Cardiac septum (tissue), 1 donor: Measurements from ENCODE around the gene PGAM2. TPM values are rescaled to one million over a fixed set of nuclear protein-coding genes. Genes with fewer than 3 reads are reported as not detected.
A peak's percentile ranks its signal among the peaks of the same experiment; 100 is the strongest.

Experiments used
- DNase-seq: peaks from one replicate; pipeline ENCODE4 v3.0.0-alpha.2; 2020; ENCODE audit warnings: low spot score
- intact Hi-C: fragments of 100-400 bp; cut with DNase I; formaldehyde crosslinking; loops from one replicate; pipeline ENCODE4 v1.14.0; 2022
- total RNA-seq: library from RNA; stranded (reverse); fragmentation: NEBNext Ultra II Directional; extraction: Animal tissue kit (Norgen Biotek cat#: 25700); gene quantifications from one replicate; pipeline ENCODE4 v1.2.1, GENCODE V29; 2021
- donor health status: DM: no; HTN: no; CAD: no.

Gene PGAM2
- total RNA-seq, 1 donor from 2014 or later = 322 TPM

- intact Hi-C loops = no loop called here
- no peak for DNase-seq
These were observed 27.8 kb upstream of the PGAM2 start for GRCh38 chr7:44093102-44093641.

DNA sequence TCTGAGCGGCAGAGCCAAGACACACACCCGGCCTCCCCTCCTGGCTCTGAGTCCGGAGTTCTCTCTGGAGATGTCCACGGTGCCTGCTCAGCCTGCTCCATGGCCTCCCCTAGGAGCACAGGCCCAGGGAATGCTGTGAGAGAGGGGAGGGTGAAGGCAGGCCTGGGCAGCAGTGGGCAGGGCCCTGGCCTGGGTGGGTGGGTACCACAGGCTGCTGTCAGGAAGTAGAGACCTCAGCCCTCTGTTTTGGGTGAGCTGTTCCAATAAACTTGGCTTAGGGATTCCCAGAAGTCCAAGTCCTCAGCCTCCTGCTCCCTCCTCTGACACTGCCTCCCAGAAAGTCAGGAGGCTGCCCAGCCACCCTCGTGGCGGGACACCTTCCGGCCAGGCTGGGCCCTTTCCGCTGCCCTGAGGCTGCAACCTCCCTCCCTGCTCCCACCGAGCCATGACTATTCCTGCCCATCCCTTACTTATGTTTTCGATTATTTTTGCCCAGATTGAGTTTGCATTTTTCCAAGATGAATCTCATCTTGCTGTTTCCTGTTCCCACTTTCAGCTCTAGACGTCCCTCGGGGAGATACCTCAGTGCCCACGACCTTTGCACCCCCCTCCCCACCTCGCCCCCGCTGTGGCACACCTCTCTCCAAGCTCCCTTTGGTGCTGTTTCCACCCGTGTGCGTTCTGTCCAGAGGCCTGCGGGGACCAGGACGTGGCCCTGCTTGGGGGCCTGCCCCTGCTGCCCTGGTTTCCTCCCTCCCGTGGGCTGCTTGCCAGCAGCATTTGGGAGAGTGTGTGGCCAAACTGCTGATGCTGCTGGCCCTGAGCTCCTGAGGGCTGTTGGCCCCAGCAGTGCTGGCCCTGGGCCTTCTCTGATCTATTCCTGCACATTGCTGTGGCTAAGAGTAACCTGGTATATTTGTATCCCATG lies 22.8 kb upstream of the PGAM2 start:
- intact Hi-C loops = loop anchor here (2.0 kb wide), 1 partner anchor 15 kb away; no protein-coding TSS in a partner anchor
- DNase-seq = peak; percentile 74

GRCh38 chr7:44086627-44087026 lies 21.3 kb upstream of the PGAM2 start:
- intact Hi-C loops = no loop called here
- DNase-seq = no peak

GRCh38 chr7:44085546-44085945 lies 20.2 kb upstream of the PGAM2 start:
- intact Hi-C loops = no loop called here
- DNase-seq = no peak

- intact Hi-C loops = no loop called here
These were observed 19.3 kb upstream of the PGAM2 start for GRCh38 chr7:44084701-44085100.

GRCh38 chr7:44083796-44084195 lies 18.4 kb upstream of the PGAM2 start:
- intact Hi-C loops = no loop called here
- no peak for DNase-seq

More at GRCh38 chr7:44084701-44085100, 19.3 kb upstream of the PGAM2 start:
- DNase-seq = no peak

- intact Hi-C loops = no loop called here
- DNase-seq = peak; percentile 99
These were observed 17.3 kb upstream of the PGAM2 start for GRCh38 chr7:44082541-44083207.

DNA sequence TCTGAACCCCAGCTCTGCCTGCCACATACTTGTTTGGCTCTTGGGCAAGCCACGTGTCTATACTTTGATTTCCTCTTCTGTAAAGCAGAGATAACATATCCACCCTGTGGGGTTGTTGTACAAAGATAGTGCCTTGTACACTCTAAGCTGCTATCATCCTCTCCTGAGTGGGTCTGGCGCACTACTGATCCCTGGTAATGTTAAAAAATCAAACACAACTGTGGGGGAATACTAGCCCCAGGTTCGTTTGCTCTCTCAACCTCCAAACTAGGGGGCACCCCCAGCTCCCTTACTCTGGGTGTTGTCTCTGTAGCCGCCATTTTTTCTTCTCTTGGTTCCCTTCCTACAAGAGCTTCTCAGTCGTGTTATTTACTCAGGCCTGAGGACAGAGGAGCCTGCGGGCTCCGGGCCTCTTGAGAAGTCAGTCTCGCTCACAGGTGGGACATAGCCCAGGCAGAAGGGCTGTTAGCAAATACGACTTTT lies 15.9 kb upstream of the PGAM2 start:
- DNase-seq = no peak
- intact Hi-C loops = no loop called here

DNA sequence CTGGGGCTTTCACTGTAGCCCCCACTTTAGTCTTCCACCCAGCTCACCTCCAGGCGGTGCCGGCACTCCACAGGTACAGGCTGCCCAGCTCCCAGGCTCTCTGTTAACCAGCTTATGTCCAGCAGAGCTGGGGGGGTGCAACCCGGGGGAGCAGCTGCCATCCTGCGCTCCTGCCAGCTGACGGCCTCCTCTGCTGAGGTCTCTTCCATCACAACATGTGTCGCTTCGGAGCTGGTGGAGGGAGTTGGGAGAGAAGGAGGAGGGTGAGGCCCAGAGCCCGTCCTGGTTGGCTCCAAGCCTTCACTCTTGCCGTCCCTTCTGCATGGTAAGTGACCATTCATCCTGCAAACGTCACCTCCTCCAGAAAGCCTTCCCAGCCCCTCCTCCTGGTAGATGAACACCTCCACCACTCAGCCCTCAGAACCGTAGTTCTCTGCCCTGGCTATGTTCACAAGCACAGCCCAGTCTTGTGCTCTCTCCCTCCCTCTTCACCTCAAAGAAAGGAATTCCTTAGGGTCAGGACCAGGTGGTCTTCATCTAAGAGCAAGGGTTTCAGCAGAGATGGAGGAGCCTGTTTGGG lies 15.4 kb upstream of the PGAM2 start:
- no peak for DNase-seq
- intact Hi-C loops = no loop called here

- intact Hi-C loops = no loop called here
- DNase-seq = peak; percentile 74
These were observed 14.8 kb upstream of the PGAM2 start for GRCh38 chr7:44080118-44080517.

DNA sequence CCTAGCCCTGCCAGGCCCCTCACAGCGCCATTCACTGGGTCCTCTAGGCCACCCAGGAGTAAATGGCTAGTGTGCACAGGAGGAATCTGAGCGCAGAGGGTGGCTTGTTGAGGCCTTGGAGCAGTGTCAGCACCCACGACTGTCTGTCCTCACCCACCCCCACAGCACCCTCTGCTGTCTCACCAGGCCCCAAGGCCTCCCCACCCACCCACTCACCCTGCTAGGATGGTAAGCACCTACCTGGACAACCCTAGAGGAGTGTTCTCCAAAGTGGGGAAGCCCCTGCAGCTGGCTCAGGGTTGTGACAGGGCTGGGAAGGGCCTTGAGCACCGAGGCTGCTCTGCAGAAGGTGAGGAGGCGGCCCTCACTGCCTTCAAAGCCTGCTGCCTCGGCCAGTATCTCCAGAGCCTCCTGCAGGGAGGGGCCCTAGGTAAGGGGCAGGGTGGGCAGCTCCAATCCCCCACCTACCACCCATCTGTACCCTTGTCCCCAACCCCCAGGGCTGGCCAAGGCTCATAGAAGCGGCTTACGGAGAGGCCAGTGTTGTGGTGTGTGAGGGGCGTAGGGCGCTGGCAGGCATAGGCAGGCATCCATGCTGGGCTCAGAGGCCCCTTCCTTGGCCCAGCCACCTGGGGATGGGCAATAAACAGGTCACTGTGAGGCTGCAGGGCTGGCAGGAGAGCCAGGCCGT lies 14.1 kb upstream of the PGAM2 start:
- DNase-seq = no peak
- intact Hi-C loops = loop anchor here (2.0 kb wide), 1 partner anchor 117 kb away; no protein-coding TSS in a partner anchor

DNA sequence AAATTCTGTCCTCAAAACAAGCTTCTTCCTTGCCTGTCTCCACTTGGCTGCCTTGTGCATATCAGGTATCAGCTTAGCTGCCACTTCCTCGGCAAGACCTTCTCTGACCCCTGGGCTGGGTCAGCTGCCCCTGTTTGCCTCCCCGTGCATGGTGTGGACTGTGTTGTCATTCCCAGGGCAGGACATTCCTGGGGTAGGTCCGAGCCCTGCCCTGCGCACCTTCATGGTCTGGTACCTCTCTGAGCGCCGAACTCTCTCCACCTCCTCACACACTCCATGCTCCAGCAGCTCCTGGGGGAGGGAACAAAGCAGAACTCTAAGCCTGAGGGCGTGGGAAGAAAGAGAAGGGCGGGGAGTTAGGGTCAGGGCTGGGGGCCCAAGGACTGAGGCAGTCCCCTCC lies 13.2 kb upstream of the PGAM2 start:
- no peak for DNase-seq
- intact Hi-C loops = loop anchor here (2.0 kb wide), 1 partner anchor 118 kb away; no protein-coding TSS in a partner anchor

- no peak for DNase-seq
- intact Hi-C loops = loop anchor here (2.0 kb wide), 2 partner anchors 45 to 119 kb away; partner anchors contain the start of gene POLD2
These were observed 12.3 kb upstream of the PGAM2 start for GRCh38 chr7:44077681-44078091.

GRCh38 chr7:44077061-44077460 lies 11.7 kb upstream of the PGAM2 start:
- intact Hi-C loops = loop anchor here (2.0 kb wide), 1 partner anchor 46 kb away; the partner anchor contains the start of gene POLD2
- DNase-seq = no peak

DNA sequence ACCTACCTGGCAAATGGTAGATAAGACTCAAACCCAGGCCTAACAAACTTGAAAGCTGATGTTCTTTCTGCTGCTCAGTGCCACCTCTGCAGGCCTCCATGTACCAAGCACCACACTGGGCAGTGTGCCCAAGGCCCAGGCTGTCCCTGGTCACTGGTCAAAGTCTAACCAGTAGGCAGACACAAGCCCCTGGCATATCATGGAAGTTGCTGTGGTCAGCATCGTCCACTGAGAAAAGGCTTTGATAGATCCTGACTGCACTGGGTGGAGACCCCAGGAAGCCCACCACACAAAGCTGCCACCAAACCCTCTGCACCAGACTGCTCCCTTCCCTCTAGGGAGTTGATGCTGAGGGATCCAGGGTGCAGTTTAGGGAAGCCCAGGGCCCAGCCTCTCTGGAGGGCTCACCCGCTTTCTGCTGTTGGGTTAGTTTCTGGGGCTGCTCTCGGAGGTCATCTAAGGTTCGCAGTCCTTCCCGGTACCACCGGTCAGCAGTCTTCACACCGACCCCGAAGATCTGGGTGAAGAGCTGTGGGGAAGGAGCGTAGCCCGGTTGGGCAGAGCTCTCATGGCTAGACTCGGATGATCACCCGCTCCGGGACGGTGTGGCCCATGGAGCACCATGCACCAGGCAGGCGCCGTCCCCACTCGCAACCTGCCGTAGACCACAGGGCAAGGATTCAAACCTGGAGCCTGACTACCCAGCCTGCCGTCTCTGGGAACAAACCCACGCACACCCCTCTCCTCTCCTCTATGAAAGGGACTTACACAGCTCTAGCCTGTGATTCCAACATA lies 10.9 kb upstream of the PGAM2 start:
- intact Hi-C loops = loop anchor here (2.0 kb wide), 1 partner anchor 47 kb away; the partner anchor contains the start of gene POLD2
- no peak for DNase-seq

GRCh38 chr7:44075296-44076075 lies 10.1 kb upstream of the PGAM2 start:
- intact Hi-C loops = loop anchor here (2.0 kb wide), 1 partner anchor 47 kb away; the partner anchor contains the start of gene POLD2
- no peak for DNase-seq

GRCh38 chr7:44074349-44074695 lies 9.0 kb upstream of the PGAM2 start:
- DNase-seq = no peak
- intact Hi-C loops = no loop called here
